Karpas-422 (cell line): Measurements from ENCODE around the gene MTA1. TPM values are rescaled to one million over a fixed set of nuclear protein-coding genes. Genes with fewer than 3 reads are reported as not detected.

Source experiments
- DNase-seq: peaks from one replicate; pipeline ENCODE4 v3.0.0-alpha.2; 2015
- H2AFZ ChIP-seq: fragments of 200-600 bp; sonication (generic); 2 replicates; pipeline ENCODE4 v1.6.1; 2014; ENCODE audit warnings: antibody characterized with exemption, low read length, mixed read lengths
- H3K27ac ChIP-seq: fragments of 200-600 bp; sonication (generic); 2 replicates; pipeline ENCODE4 v1.5.1; 2014; ENCODE audit warnings: mild to moderate bottlenecking, low read length, moderate library complexity
- H3K27me3 ChIP-seq: fragments of 200-600 bp; sonication (generic); 2 replicates; pipeline ENCODE4 v1.6.1; 2014; ENCODE audit warnings: low read length, mixed read lengths
- H3K36me3 ChIP-seq: fragments of 200-600 bp; sonication (generic); 2 replicates; pipeline ENCODE4 v1.6.1; 2014; ENCODE audit warnings: low read length, mixed read lengths; ENCODE audit not compliant: insufficient read depth
- H3K4me1 ChIP-seq: fragments of 200-600 bp; sonication (generic); 2 replicates; pipeline ENCODE4 v1.6.1; 2014; ENCODE audit warnings: mild to moderate bottlenecking, low read length, mixed read lengths
- H3K4me2 ChIP-seq: fragments of 200-600 bp; sonication (generic); 2 replicates; pipeline ENCODE4 v1.6.1; 2014; ENCODE audit warnings: low read length, low read depth, mild to moderate bottlenecking; ENCODE audit not compliant: poor library complexity, severe bottlenecking
- H3K4me3 ChIP-seq: fragments of 200-600 bp; sonication (generic); 2 replicates; pipeline ENCODE4 v1.5.1; 2014; ENCODE audit warnings: mild to moderate bottlenecking, antibody characterized with exemption, low read length, mixed read lengths
- H3K79me2 ChIP-seq: fragments of 200-600 bp; sonication (generic); 2 replicates; pipeline ENCODE4 v1.6.1; 2014; ENCODE audit warnings: mild to moderate bottlenecking, low read length, mixed read lengths
- H3K9ac ChIP-seq: fragments of 200-600 bp; sonication (generic); 2 replicates; pipeline ENCODE4 v1.6.0; 2014; ENCODE audit warnings: low read length
- H3K9me2 ChIP-seq: fragments of 200-600 bp; sonication (generic), shearing (Covaris generic); replicated peaks from 2 replicates; pipeline ENCODE4 v1.6.0; 2014; ENCODE audit warnings: mild to moderate bottlenecking, low read length, moderate library complexity; ENCODE audit not compliant: insufficient read depth
- H3K9me3 ChIP-seq: fragments of 300-700, 200-600 bp; sonication (generic); 2 replicates; pipeline ENCODE4 v1.6.1; 2014; ENCODE audit warnings: low read length, mixed read lengths
- H4K20me1 ChIP-seq: fragments of 200-600 bp; sonication (generic); 2 replicates; pipeline ENCODE4 v1.6.1; 2014; ENCODE audit warnings: mild to moderate bottlenecking, antibody characterized with exemption, low read length, low read depth; ENCODE audit not compliant: insufficient read depth
- total RNA-seq: library from RNA; depleted of rRNA; stranded (reverse); fragments of >200 nt; shearing (Covaris generic); gene quantifications from 2 replicates; pipeline ENCODE4 v1.2.3, GENCODE V29; 2014; ENCODE audit warnings: low replicate concordance

MTA1 gene
- total RNA-seq, 1 experiment from 2014 or later: 94.6 TPM

- Histone ChIP-seq H3K9me3 (no peaks in the 10 kb centered on the region), H3K79me2 (peaks cover 11% of the 10 kb centered on the region), H3K27ac (no peak overlapping the region), H3K4me1 (0 out of 2 replicates have a peak, but pooled peaks cover 3% of the 10 kb centered on the region), H4K20me1 (peaks cover 49% of the 10 kb centered on the region), H3K27me3 (no peaks in the 10 kb centered on the region), H2AFZ (no peak overlapping the region), H3K9me2 (no peaks in the 10 kb centered on the region), H3K4me3 (no peak overlapping the region), H3K4me2 (no peak overlapping the region), H3K9ac (no peak overlapping the region), H3K36me3 (peaks cover 39% of the 10 kb centered on the region)
- no peak for DNase-seq
Measured at GRCh38 chr14:105450864-105451720, 31.5 kb downstream of the MTA1 start.

GRCh38 chr14:105452963-105453362 is 33.3 kb downstream of the MTA1 start:
- H3K9me2 ChIP-seq: no peaks in the 10 kb centered on the region
- no peaks in the 10 kb centered on the region for H3K9me3 ChIP-seq
- H3K27me3 ChIP-seq: no peaks in the 10 kb centered on the region
- H3K27ac ChIP-seq: no peak overlapping the region
- no peak overlapping the region for H2AFZ ChIP-seq
- peaks cover 47% of the 10 kb centered on the region for H4K20me1 ChIP-seq
- 0 out of 2 replicates have a peak, but pooled peaks cover 3% of the 10 kb centered on the region for H3K4me1 ChIP-seq
- peaks cover 11% of the 10 kb centered on the region for H3K79me2 ChIP-seq
- no peak overlapping the region for H3K4me3 ChIP-seq
- H3K9ac ChIP-seq: no peak overlapping the region
- no peak overlapping the region for H3K4me2 ChIP-seq
- no peak for DNase-seq
- H3K36me3 ChIP-seq: peaks cover 43% of the 10 kb centered on the region

GRCh38 chr14:105453847-105454246 is 34.2 kb downstream of the MTA1 start:
- H3K4me3 ChIP-seq: no peak overlapping the region
- H3K9me2 ChIP-seq: no peaks in the 10 kb centered on the region
- H4K20me1 ChIP-seq: peaks cover 41% of the 10 kb centered on the region
- no peaks in the 10 kb centered on the region for H3K4me1 ChIP-seq
- H3K27me3 ChIP-seq: no peaks in the 10 kb centered on the region
- no peak overlapping the region for H2AFZ ChIP-seq
- no peak overlapping the region for H3K4me2 ChIP-seq
- no peak overlapping the region for H3K27ac ChIP-seq
- no peak overlapping the region for H3K9ac ChIP-seq
- DNase-seq: no peak
- H3K9me3 ChIP-seq: no peaks in the 10 kb centered on the region
- H3K79me2 ChIP-seq: peaks cover 9% of the 10 kb centered on the region
- peaks cover 43% of the 10 kb centered on the region for H3K36me3 ChIP-seq

- Histone ChIP-seq H3K9me3 (no peaks in the 10 kb centered on the region), H3K27ac (no peak overlapping the region), H2AFZ (no peak overlapping the region), H3K4me3 (no peak overlapping the region), H3K9ac (no peak overlapping the region), H3K4me1 (no peaks in the 10 kb centered on the region), H4K20me1 (peaks cover 28% of the 10 kb centered on the region), H3K27me3 (no peaks in the 10 kb centered on the region), H3K4me2 (no peak overlapping the region), H3K9me2 (no peaks in the 10 kb centered on the region), H3K79me2 (no peaks in the 10 kb centered on the region), H3K36me3 (peaks cover 32% of the 10 kb centered on the region)
- DNase-seq: no peak
Measured at GRCh38 chr14:105455086-105455640, 35.5 kb downstream of the MTA1 start.

GRCh38 chr14:105455766-105456660 is 36.4 kb downstream of the MTA1 start:
- Histone ChIP-seq H3K36me3 (peaks cover 24% of the 10 kb centered on the region), H3K9me2 (no peaks in the 10 kb centered on the region)
- DNase-seq: no peak

GRCh38 chr14:105456736-105457617 is 37.4 kb downstream of the MTA1 start:
- H3K9me2 ChIP-seq: no peaks in the 10 kb centered on the region
- no peak overlapping the region for H3K4me2 ChIP-seq
- no peak for DNase-seq
- H3K4me3 ChIP-seq: no peak overlapping the region
- H3K79me2 ChIP-seq: no peaks in the 10 kb centered on the region
- no peaks in the 10 kb centered on the region for H3K4me1 ChIP-seq
- peaks cover 24% of the 10 kb centered on the region for H4K20me1 ChIP-seq
- H3K9me3 ChIP-seq: no peaks in the 10 kb centered on the region
- no peak overlapping the region for H2AFZ ChIP-seq
- H3K27ac ChIP-seq: no peak overlapping the region
- peaks cover 25% of the 10 kb centered on the region; the same call in 1 of the 2 replicates for H3K36me3 ChIP-seq
- no peaks in the 10 kb centered on the region for H3K27me3 ChIP-seq
- no peak overlapping the region for H3K9ac ChIP-seq

More at GRCh38 chr14:105455766-105456660, 36.4 kb downstream of the MTA1 start:
- Histone ChIP-seq H3K27ac (no peak overlapping the region), H2AFZ (no peak overlapping the region), H3K27me3 (no peaks in the 10 kb centered on the region), H3K9ac (no peak overlapping the region), H3K4me2 (no peak overlapping the region), H4K20me1 (peaks cover 22% of the 10 kb centered on the region), H3K4me1 (no peaks in the 10 kb centered on the region), H3K9me3 (no peaks in the 10 kb centered on the region), H3K4me3 (no peak overlapping the region), H3K79me2 (no peaks in the 10 kb centered on the region)

GRCh38 chr14:105458010-105458409 is 38.4 kb downstream of the MTA1 start:
- Histone ChIP-seq H3K9ac (no peak overlapping the region), H2AFZ (no peak overlapping the region), H3K36me3 (peaks cover 16% of the 10 kb centered on the region; the same call in 1 of the 2 replicates), H3K27me3 (no peaks in the 10 kb centered on the region), H3K27ac (no peak overlapping the region), H3K4me2 (no peak overlapping the region), H3K9me2 (no peaks in the 10 kb centered on the region), H3K4me1 (no peaks in the 10 kb centered on the region), H3K9me3 (no peaks in the 10 kb centered on the region), H4K20me1 (peaks cover 19% of the 10 kb centered on the region; the same call in 1 of the 2 replicates), H3K79me2 (no peaks in the 10 kb centered on the region), H3K4me3 (no peak overlapping the region)
- no peak for DNase-seq
